PC-9 (cell line): ENCODE results near the gene DOP1A. TPM values are rescaled to one million over a fixed set of nuclear protein-coding genes. Genes with fewer than 3 reads are reported as not detected.

Source experiments
- BruUV-seq: library from RNA; stranded (reverse); fragments of 400-500 nt; replicated peaks from 2 replicates; lab custom pipeline; 2021; lab: Mats Ljungman, UMichigan
- CTCF ChIA-PET: fragments of 300-600 bp; sonication (Branson Sonifier 250); formaldehyde crosslinking; loops from one replicate; lab custom pipeline; 2022; ENCODE audit warnings: antibody characterized with exemption; lab: Charles Lee
- POLR2A ChIA-PET: fragments of 300-600 bp; sonication (Branson Sonifier 250); formaldehyde crosslinking; loops from one replicate; lab custom pipeline; 2022; ENCODE audit warnings: antibody characterized with exemption; ENCODE audit not compliant: unreplicated experiment; lab: Charles Lee
- DNase-seq, 2 experiments: peaks; one replicate each; pipeline versions ENCODE4 v3.0.0 to v3.0.0-alpha.2; 2015 to 2022; ENCODE audit warnings: mixed read lengths in 1 of 2
- H2AFZ ChIP-seq: fragments of 200-600 bp; sonication (generic); 2 replicates; pipeline ENCODE4 v1.8.1; 2017; ENCODE audit warnings: antibody characterized with exemption
- H3F3A ChIP-seq: fragments of 200-600 bp; sonication (generic); 2 replicates; pipeline ENCODE4 v1.8.1; 2017; ENCODE audit warnings: antibody characterized with exemption, mild to moderate bottlenecking, low read depth; ENCODE audit not compliant: insufficient read depth
- H3K27ac ChIP-seq: fragments of 200-600 bp; sonication (generic); 2 replicates; pipeline ENCODE4 v1.6.1; 2016; ENCODE audit warnings: mixed run types
- H3K27me3 ChIP-seq: fragments of 200-600 bp; sonication (generic); 2 replicates; pipeline ENCODE4 v1.6.1; 2016; ENCODE audit warnings: low read depth, mixed run types; ENCODE audit not compliant: insufficient read depth
- H3K36me3 ChIP-seq: fragments of 200-600 bp; sonication (generic); 2 replicates; pipeline ENCODE4 v1.6.1; 2016; ENCODE audit warnings: low read depth, mixed run types
- H3K4me1 ChIP-seq: fragments of 200-600 bp; sonication (generic); replicated peaks from 2 replicates; pipeline ENCODE4 v1.6.1; 2016; ENCODE audit warnings: mixed run types; ENCODE audit not compliant: insufficient read depth
- H3K4me2 ChIP-seq: fragments of 200-600 bp; sonication (generic); 2 replicates; pipeline ENCODE4 v1.6.1; 2017; ENCODE audit warnings: mixed run types
- H3K4me3 ChIP-seq: fragments of 200-600 bp; sonication (generic); 2 replicates; pipeline ENCODE4 v1.6.1; 2016; ENCODE audit warnings: mixed run types
- H3K79me2 ChIP-seq: fragments of 200-600 bp; sonication (generic); 2 replicates; pipeline ENCODE4 v1.6.1; 2017; ENCODE audit warnings: low read depth, mixed run types
- H3K9me2 ChIP-seq: fragments of 200-600 bp; sonication (generic); 2 replicates; pipeline ENCODE4 v1.8.1; 2017; ENCODE audit warnings: mild to moderate bottlenecking; ENCODE audit not compliant: insufficient read depth
- H3K9me3 ChIP-seq: fragments of 200-600 bp; sonication (generic); 2 replicates; pipeline ENCODE4 v1.8.1; 2016; ENCODE audit warnings: low read depth; ENCODE audit not compliant: insufficient read depth
- H4K20me1 ChIP-seq: fragments of 200-600 bp; sonication (generic); 2 replicates; pipeline ENCODE4 v1.8.1; 2017; ENCODE audit not compliant: insufficient read depth
- CTCF ChIP-seq: fragments of 200-600 bp; sonication (generic); conservative IDR thresholded peaks from 2 replicates; pipeline ENCODE4 v1.6.1; 2017; ENCODE audit warnings: mixed run types, antibody characterized with exemption, mild to moderate bottlenecking, moderate library complexity
- EZH2 ChIP-seq: fragments of 200-600 bp; sonication (generic); IDR thresholded peaks from 2 replicates; pipeline ENCODE4 v1.8.0; 2017; ENCODE audit warnings: antibody characterized with exemption, low read depth
- intact Hi-C: fragments of 100-400 bp; cut with micrococcal nuclease; formaldehyde crosslinking; loops from one replicate; pipeline ENCODE4 v1.10.0; 2022; ENCODE audit not compliant: unreplicated experiment
- total RNA-seq: library from RNA; stranded (reverse); gene quantifications from 2 replicates; pipeline ENCODE4 v1.2.3, GENCODE V29; 2021

Gene DOP1A
- total RNA-seq, 1 experiment from 2014 or later: 3.9 TPM

GRCh38 chr6:83155794-83156193 lies 88.3 kb downstream of the DOP1A start:
- POLR2A ChIA-PET: no interaction called here
- BruUV-seq: no TSS peak

GRCh38 chr6:83160167-83160566 lies 92.7 kb downstream of the DOP1A start:
- POLR2A ChIA-PET: no interaction called here
- Histone ChIP-seq H3K9me2 (no peaks in the 10 kb centered on the region), H3F3A (no peaks in the 10 kb centered on the region), H3K4me1 (no peaks in the 10 kb centered on the region), H3K4me2 (no peak overlapping the region), H4K20me1 (no peaks in the 10 kb centered on the region), H3K79me2 (no peaks in the 10 kb centered on the region), H3K27me3 (no peaks in the 10 kb centered on the region), H3K36me3 (no peaks in the 10 kb centered on the region), H3K9me3 (no peaks in the 10 kb centered on the region), H3K27ac (no peak overlapping the region), H2AFZ (no peak overlapping the region), H3K4me3 (no peak overlapping the region)
- TF ChIP-seq CTCF (no peak), EZH2 (no peak)
- CTCF ChIA-PET: no interaction called here
- intact Hi-C loops: no loop called here
- DNase-seq: no peak
- BruUV-seq: no TSS peak

More at GRCh38 chr6:83155794-83156193, 88.3 kb downstream of the DOP1A start:
- H2AFZ ChIP-seq: no peak overlapping the region
- H3K4me3 ChIP-seq: no peak overlapping the region
- CTCF ChIA-PET: no interaction called here
- H3K9me2 ChIP-seq: no peaks in the 10 kb centered on the region
- no peak overlapping the region for H3K27ac ChIP-seq
- TF ChIP-seq EZH2 (no peak), CTCF (no peak)
- H3K4me1 ChIP-seq: no peaks in the 10 kb centered on the region
- H3K9me3 ChIP-seq: no peaks in the 10 kb centered on the region
- no peaks in the 10 kb centered on the region for H4K20me1 ChIP-seq
- no peaks in the 10 kb centered on the region for H3K79me2 ChIP-seq
- H3F3A ChIP-seq: no peaks in the 10 kb centered on the region
- no peak for DNase-seq
- H3K36me3 ChIP-seq: no peaks in the 10 kb centered on the region
- intact Hi-C loops: no loop called here
- no peaks in the 10 kb centered on the region for H3K27me3 ChIP-seq
- no peak overlapping the region for H3K4me2 ChIP-seq

GRCh38 chr6:83167726-83168278 lies 100.3 kb downstream of the DOP1A start:
- no TSS peak for BruUV-seq

More at GRCh38 chr6:83167726-83168278, 100.3 kb downstream of the DOP1A start:
- H3K9me2 ChIP-seq: no peaks in the 10 kb centered on the region
- H3K9me3 ChIP-seq: no peaks in the 10 kb centered on the region
- no peak for DNase-seq
- H3K4me2 ChIP-seq: no peak overlapping the region
- H3K27me3 ChIP-seq: no peaks in the 10 kb centered on the region
- no peak for TF ChIP-seq CTCF
- no peak for TF ChIP-seq EZH2
- ChIA-PET POLR2A (no interaction called here), CTCF (no interaction called here)
- H3K36me3 ChIP-seq: no peaks in the 10 kb centered on the region
- H3K4me1 ChIP-seq: no peaks in the 10 kb centered on the region
- no peaks in the 10 kb centered on the region for H4K20me1 ChIP-seq
- no peak overlapping the region for H2AFZ ChIP-seq
- H3K79me2 ChIP-seq: no peaks in the 10 kb centered on the region
- H3K4me3 ChIP-seq: no peak overlapping the region
- intact Hi-C loops: no loop called here
- H3F3A ChIP-seq: no peaks in the 10 kb centered on the region
- no peak overlapping the region for H3K27ac ChIP-seq
